Right atrium auricular region (tissue), 2 donors: ENCODE data around the gene SOCS7. TPM values are rescaled to one million over a fixed set of nuclear protein-coding genes. Genes with fewer than 3 reads are reported as not detected.

Source experiments
- DNase-seq: peaks from one replicate; pipeline ENCODE4 v3.0.0-alpha.2; 2019; ENCODE audit warnings: low spot score
- H3K27ac ChIP-seq, 2 donors: fragments of 200-600 bp; sonication (generic); 1 replicate in 1 of 2; 2 replicates in 1 of 2; pipeline ENCODE4 v1.5.1; 2016 to 2019
- H3K27me3 ChIP-seq, 2 donors: fragments of 200-600 bp; sonication (generic); one replicate each; pipeline versions ENCODE4 v1.5.1 to v1.6.0; 2017 to 2019
- H3K36me3 ChIP-seq: fragments of 200-600 bp; sonication (generic); one replicate; pipeline ENCODE4 v1.5.1; 2016
- H3K4me1 ChIP-seq, 2 donors: fragments of 200-600 bp; sonication (generic); one replicate each; pipeline versions ENCODE4 v1.5.1 to v1.6.0; 2017 to 2019
- H3K4me3 ChIP-seq, 2 donors: fragments of 200-600 bp; sonication (generic); 1 replicate in 1 of 2; 2 replicates in 1 of 2; pipeline ENCODE4 v1.5.1; 2017 to 2019; ENCODE audit warnings: mild to moderate bottlenecking in 1 of 2, moderate library complexity in 1 of 2
- H3K9me3 ChIP-seq, 2 donors: fragments of 200-600 bp; sonication (generic); one replicate each; pipeline ENCODE4 v1.5.1; 2019
- CTCF ChIP-seq, 2 donors: fragments of 200-600 bp; sonication (generic); IDR thresholded peaks; one replicate each; pipeline ENCODE4 v1.5.1; 2019; ENCODE audit warnings: antibody characterized with exemption in 2 of 2
- total RNA-seq, 2 donors: library from RNA; depleted of rRNA; stranded (reverse); fragments of >200 nt; gene quantifications; one replicate each; pipeline ENCODE4 v1.1.0, GENCODE V29; 2016

Gene SOCS7
- total RNA-seq, 2 donors from 2014 or later, result 12.2 to 14.8 TPM

GRCh38 chr17:38449364-38449763 lies 97.7 kb downstream of the SOCS7 start:
- H3K36me3 ChIP-seq, result no peaks in the 10 kb centered on the region
- DNase-seq, result no peak
- H3K4me1 ChIP-seq, result peaks cover 6 to 67% of the 10 kb centered on the region in 2 donors
- TF ChIP-seq CTCF (IDR thresholded peaks at IDR 0.05), result no peak
- H3K27ac ChIP-seq, result peak overlapping the region; percentile 66 to 80
- H3K27me3 ChIP-seq, result no peaks in the 10 kb centered on the region
- H3K4me3 ChIP-seq, result no peak overlapping the region
- H3K9me3 ChIP-seq, result no peaks in the 10 kb centered on the region

GRCh38 chr17:38450557-38451029 lies 98.9 kb downstream of the SOCS7 start:
- Histone ChIP-seq H3K36me3 (no peaks in the 10 kb centered on the region), H3K27me3 (no peaks in the 10 kb centered on the region), H3K27ac (peak overlapping the region; percentile 66 to 80), H3K4me1 (peaks cover 6 to 77% of the 10 kb centered on the region in 2 donors), H3K4me3 (no peak overlapping the region), H3K9me3 (no peaks in the 10 kb centered on the region)
- no peak for DNase-seq
- no peak for TF ChIP-seq CTCF (IDR thresholded peaks at IDR 0.05)

- H3K27ac ChIP-seq, result peak overlapping the region; percentile 66 to 80
- H3K27me3 ChIP-seq, result no peaks in the 10 kb centered on the region
- no peak for TF ChIP-seq CTCF (IDR thresholded peaks at IDR 0.05)
- DNase-seq, result no peak
- H3K9me3 ChIP-seq, result no peaks in the 10 kb centered on the region
- no peaks in the 10 kb centered on the region for H3K36me3 ChIP-seq
- peaks cover 6 to 83% of the 10 kb centered on the region in 2 donors for H3K4me1 ChIP-seq
- peak overlapping the region in 1 of 2 donors; percentile 13 for H3K4me3 ChIP-seq
These were observed 99.6 kb downstream of the SOCS7 start for GRCh38 chr17:38451030-38451839.

GRCh38 chr17:38451840-38452529 lies 100.3 kb downstream of the SOCS7 start:
- H3K4me1 ChIP-seq, result peaks cover 6 to 90% of the 10 kb centered on the region in 2 donors
- peak overlapping the region; percentile 1 to 13 for H3K4me3 ChIP-seq
- no peak for DNase-seq

GRCh38 chr17:38452719-38453118 lies 101.1 kb downstream of the SOCS7 start:
- Histone ChIP-seq H3K4me3 (no peak overlapping the region), H3K4me1 (peaks cover 6 to 94% of the 10 kb centered on the region in 2 donors), H3K9me3 (no peaks in the 10 kb centered on the region), H3K27me3 (no peaks in the 10 kb centered on the region), H3K36me3 (no peaks in the 10 kb centered on the region), H3K27ac (peak overlapping the region; percentile 66 to 80)
- DNase-seq, result no peak
- no peak for TF ChIP-seq CTCF (IDR thresholded peaks at IDR 0.05)

More at GRCh38 chr17:38451840-38452529, 100.3 kb downstream of the SOCS7 start:
- H3K27ac ChIP-seq, result peak overlapping the region; percentile 66 to 80
- no peaks in the 10 kb centered on the region for H3K9me3 ChIP-seq
- TF ChIP-seq CTCF (IDR thresholded peaks at IDR 0.05), result no peak
- no peaks in the 10 kb centered on the region for H3K36me3 ChIP-seq
- H3K27me3 ChIP-seq, result no peaks in the 10 kb centered on the region
